GM23248 (cell line): ENCODE results near the gene ZBTB48.

ENCODE experiments used
- EZH2 ChIP-seq: fragments of 200-600 bp; sonication (generic); IDR thresholded peaks from 2 replicates; pipeline ENCODE4 v1.6.1; 2018; ENCODE audit warnings: antibody characterized with exemption, mild to moderate bottlenecking; ENCODE audit not compliant: insufficient read depth, poor library complexity, severe bottlenecking
- EZH2phosphoT487 ChIP-seq: fragments of 200-600 bp; sonication (generic); IDR thresholded peaks from 2 replicates; pipeline ENCODE4 v1.6.1; 2018; ENCODE audit warnings: antibody characterized with exemption, moderate library complexity, mild to moderate bottlenecking, low read depth; ENCODE audit not compliant: insufficient read depth

- TF ChIP-seq EZH2: no peak
- TF ChIP-seq EZH2phosphoT487: no peak
Measured at GRCh38 chr1:6634371-6635052, 54.7 kb downstream of the ZBTB48 start.
